ENCODE results near the gene C1QTNF2. TPM values are rescaled to one million over a fixed set of nuclear protein-coding genes. Genes with fewer than 3 reads are reported as not detected.

The C1QTNF2 gene
- total and polyA plus RNA-seq, 2 donors from 2014 or later: 1.4 to 2.8 TPM

- H3K4me1 ChIP-seq (ENCODE audit: control insufficient read depth in 2 of 3, insufficient read depth in 2 of 3, low read depth in 1 of 3, low read length in 3 of 3): peaks cover 0 to 3% (median 0%) of the 10 kb centered on the region in 3 donors
- FAIRE-seq (no peak), DNase-seq (no peak)
- no peak overlapping the region for H3K4me3 ChIP-seq (ENCODE audit: low read length in 3 of 3)
- no peak for TF ChIP-seq CTCF (IDR thresholded peaks at IDR 0.05; ENCODE audit: borderline replicate concordance, extremely low read depth, insufficient read depth)
- H3K9ac ChIP-seq (ENCODE audit: low read length in 3 of 3): no peak overlapping the region
- intact Hi-C loops (cut with DNase I): loop anchor here (5.0 kb wide), 1 partner anchor 151 kb away; no protein-coding TSS in a partner anchor
- no peak overlapping the region for H3K27ac ChIP-seq (ENCODE audit: low read depth in 2 of 2, low read length in 2 of 2)
- H3K9me3 ChIP-seq (ENCODE audit: control insufficient read depth in 2 of 3, insufficient read depth in 1 of 3, low read length in 3 of 3): no peaks in the 10 kb centered on the region
- no peaks in the 10 kb centered on the region for H3K27me3 ChIP-seq (ENCODE audit: control insufficient read depth, insufficient read depth, low read length)
- no peaks in the 10 kb centered on the region for H3K36me3 ChIP-seq (ENCODE audit: control insufficient read depth in 2 of 3, insufficient read depth in 3 of 3, low read length in 3 of 3)
Observed at GRCh38 chr5:160348080-160348479, 22.3 kb downstream of the C1QTNF2 start.

GRCh38 chr5:160347448-160347847 is 23.0 kb downstream of the C1QTNF2 start:
- TF ChIP-seq CTCF (IDR thresholded peaks at IDR 0.05; ENCODE audit: borderline replicate concordance, extremely low read depth, insufficient read depth): no peak
- Histone ChIP-seq H3K27ac (ENCODE audit: low read depth in 2 of 2, low read length in 2 of 2) (no peak overlapping the region), H3K36me3 (ENCODE audit: control insufficient read depth in 2 of 3, insufficient read depth in 3 of 3, low read length in 3 of 3) (no peaks in the 10 kb centered on the region), H3K9me3 (ENCODE audit: control insufficient read depth in 2 of 3, insufficient read depth in 1 of 3, low read length in 3 of 3) (no peaks in the 10 kb centered on the region), H3K4me1 (ENCODE audit: control insufficient read depth in 2 of 3, insufficient read depth in 2 of 3, low read depth in 1 of 3, low read length in 3 of 3) (peaks cover 0 to 3% (median 0%) of the 10 kb centered on the region in 3 donors), H3K9ac (ENCODE audit: low read length in 3 of 3) (no peak overlapping the region), H3K4me3 (ENCODE audit: low read length in 3 of 3) (no peak overlapping the region), H3K27me3 (ENCODE audit: control insufficient read depth, insufficient read depth, low read length) (no peaks in the 10 kb centered on the region)
- FAIRE-seq (no peak), DNase-seq (no peak)
- intact Hi-C loops (cut with DNase I): loop anchor here (5.0 kb wide), 1 partner anchor 150 kb away; no protein-coding TSS in a partner anchor

GRCh38 chr5:160342413-160342941 is 27.9 kb downstream of the C1QTNF2 start:
- intact Hi-C loops (cut with DNase I): no loop called here
- H3K9ac ChIP-seq (ENCODE audit: low read length in 3 of 3): no peak overlapping the region
- no peak for DNase-seq
- H3K27me3 ChIP-seq (ENCODE audit: control insufficient read depth, insufficient read depth, low read length): no peaks in the 10 kb centered on the region
- no peaks in the 10 kb centered on the region for H3K9me3 ChIP-seq (ENCODE audit: control insufficient read depth in 2 of 3, insufficient read depth in 1 of 3, low read length in 3 of 3)
- FAIRE-seq: no peak
- H3K27ac ChIP-seq (ENCODE audit: low read depth in 2 of 2, low read length in 2 of 2): no peak overlapping the region
- TF ChIP-seq CTCF (IDR thresholded peaks at IDR 0.05; ENCODE audit: borderline replicate concordance, extremely low read depth, insufficient read depth): no peak
- H3K4me1 ChIP-seq (ENCODE audit: control insufficient read depth in 2 of 3, insufficient read depth in 2 of 3, low read depth in 1 of 3, low read length in 3 of 3): peaks cover 0 to 3% (median 0%) of the 10 kb centered on the region in 3 donors
- H3K4me3 ChIP-seq (ENCODE audit: low read length in 3 of 3): no peak overlapping the region
- H3K36me3 ChIP-seq (ENCODE audit: control insufficient read depth in 2 of 3, insufficient read depth in 3 of 3, low read length in 3 of 3): no peaks in the 10 kb centered on the region
